ENCODE data around the gene RASAL1.

The RASAL1 gene

GRCh38 chr12:113062502-113063395, 72.8 kb downstream of the RASAL1 start:
- Histone ChIP-seq H3K4me2 (no peak overlapping the region), H3K9ac (no peak overlapping the region), H3K27me3 (ENCODE audit: insufficient read depth, low read depth) (no peaks in the 10 kb centered on the region), H3K79me2 (ENCODE audit: insufficient read depth, low read depth) (no peaks in the 10 kb centered on the region), H4K20me1 (ENCODE audit: insufficient read depth) (no peaks in the 10 kb centered on the region), H3K27ac (no peak overlapping the region), H2AFZ (ENCODE audit: low read depth) (no peak overlapping the region), H3K4me1 (ENCODE audit: low read depth, poor library complexity, severe bottlenecking) (peaks cover under 1% of the 10 kb centered on the region), H3K4me3 (IDR thresholded peaks at IDR 0.05; ENCODE audit: insufficient read depth, low read depth, low read length) (no peak overlapping the region), H3K36me3 (ENCODE audit: insufficient read depth) (no peaks in the 10 kb centered on the region)
- no peak for TF ChIP-seq CTCF (conservative IDR thresholded peaks at IDR 0.05; ENCODE audit: low read depth, low read length)

GRCh38 chr12:113061061-113061694, 74.4 kb downstream of the RASAL1 start:
- no peak overlapping the region for H3K9ac ChIP-seq
- no peak overlapping the region for H3K27ac ChIP-seq
- no peaks in the 10 kb centered on the region for H3K36me3 ChIP-seq (ENCODE audit: insufficient read depth)
- no peak overlapping the region for H3K4me3 ChIP-seq (IDR thresholded peaks at IDR 0.05; ENCODE audit: insufficient read depth, low read depth, low read length)
- no peaks in the 10 kb centered on the region for H3K27me3 ChIP-seq (ENCODE audit: insufficient read depth, low read depth)
- no peak overlapping the region for H2AFZ ChIP-seq (ENCODE audit: low read depth)
- H3K4me1 ChIP-seq (ENCODE audit: low read depth, poor library complexity, severe bottlenecking) = no peaks in the 10 kb centered on the region
- H4K20me1 ChIP-seq (ENCODE audit: insufficient read depth) = no peaks in the 10 kb centered on the region
- H3K79me2 ChIP-seq (ENCODE audit: insufficient read depth, low read depth) = no peaks in the 10 kb centered on the region
- H3K4me2 ChIP-seq = no peak overlapping the region
- no peak for TF ChIP-seq CTCF (conservative IDR thresholded peaks at IDR 0.05; ENCODE audit: low read depth, low read length)

- Histone ChIP-seq H3K27ac (no peak overlapping the region), H4K20me1 (ENCODE audit: insufficient read depth) (no peaks in the 10 kb centered on the region), H3K27me3 (ENCODE audit: insufficient read depth, low read depth) (no peaks in the 10 kb centered on the region), H2AFZ (ENCODE audit: low read depth) (no peak overlapping the region), H3K4me3 (IDR thresholded peaks at IDR 0.05; ENCODE audit: insufficient read depth, low read depth, low read length) (no peak overlapping the region), H3K4me2 (no peak overlapping the region), H3K79me2 (ENCODE audit: insufficient read depth, low read depth) (no peaks in the 10 kb centered on the region), H3K36me3 (ENCODE audit: insufficient read depth) (no peaks in the 10 kb centered on the region), H3K4me1 (ENCODE audit: low read depth, poor library complexity, severe bottlenecking) (no peaks in the 10 kb centered on the region), H3K9ac (no peak overlapping the region)
- no peak for TF ChIP-seq CTCF (conservative IDR thresholded peaks at IDR 0.05; ENCODE audit: low read depth, low read length)
These were observed 75.1 kb downstream of the RASAL1 start for GRCh38 chr12:113060336-113060960.

GRCh38 chr12:113059071-113059595, 76.4 kb downstream of the RASAL1 start:
- Histone ChIP-seq H3K4me2 (no peak overlapping the region), H3K4me3 (IDR thresholded peaks at IDR 0.05; ENCODE audit: insufficient read depth, low read depth, low read length) (no peak overlapping the region)

More at GRCh38 chr12:113059071-113059595, 76.4 kb downstream of the RASAL1 start:
- no peak overlapping the region for H2AFZ ChIP-seq (ENCODE audit: low read depth)
- H3K27me3 ChIP-seq (ENCODE audit: insufficient read depth, low read depth) = no peaks in the 10 kb centered on the region
- no peak for TF ChIP-seq CTCF (conservative IDR thresholded peaks at IDR 0.05; ENCODE audit: low read depth, low read length)
- no peaks in the 10 kb centered on the region for H3K36me3 ChIP-seq (ENCODE audit: insufficient read depth)
- H3K9ac ChIP-seq = no peak overlapping the region
- no peak overlapping the region for H3K27ac ChIP-seq
- H3K79me2 ChIP-seq (ENCODE audit: insufficient read depth, low read depth) = no peaks in the 10 kb centered on the region
- no peaks in the 10 kb centered on the region for H4K20me1 ChIP-seq (ENCODE audit: insufficient read depth)
- H3K4me1 ChIP-seq (ENCODE audit: low read depth, poor library complexity, severe bottlenecking) = no peaks in the 10 kb centered on the region
